ENCODE data around the gene CLCNKB.
"Not testable (repeated sequence)": the region's sequence is repeated elsewhere in the genome, so short reads cannot be mapped to it uniquely, and the experiment has no call there.

CLCNKB gene

GRCh38 chr1:16043521-16043920, at the start of gene CLCNKB:
CLCNKB (plus strand) TSS chr1:16043782; CDS start chr1:16044493, 711 bp downstream.
- no peak for ATAC-seq

GRCh38 chr1:15994081-15994480, 49.5 kb upstream of the CLCNKB start:
- ATAC-seq, result no peak

- peak; percentile 59 to 63 for ATAC-seq
Measured at GRCh38 chr1:15994590-15995351, 48.8 kb upstream of the CLCNKB start.

- ATAC-seq, result no peak
Measured at GRCh38 chr1:15997076-15997585, 46.5 kb upstream of the CLCNKB start.

- no peak for ATAC-seq
Measured at GRCh38 chr1:15997637-15998280, 45.8 kb upstream of the CLCNKB start.

GRCh38 chr1:15998929-15999328, 44.7 kb upstream of the CLCNKB start:
- ATAC-seq, result no peak

- ATAC-seq, result not testable (repeated sequence)
Measured at GRCh38 chr1:16001274-16001673, 42.3 kb upstream of the CLCNKB start.

- no peak for ATAC-seq
Measured at GRCh38 chr1:16005597-16005996, 38.0 kb upstream of the CLCNKB start.

- ATAC-seq, result no peak
Measured at GRCh38 chr1:16006010-16006409, 37.6 kb upstream of the CLCNKB start.

GRCh38 chr1:16006552-16007485, 36.8 kb upstream of the CLCNKB start:
- ATAC-seq, result peak; percentile 38 to 73

- no peak for ATAC-seq
Measured at GRCh38 chr1:16007671-16008341, 35.8 kb upstream of the CLCNKB start.

GRCh38 chr1:16009030-16009460, 34.5 kb upstream of the CLCNKB start:
- peak in 1 of 2 donors; percentile 41 for ATAC-seq

GRCh38 chr1:16009678-16010077, 33.9 kb upstream of the CLCNKB start:
- ATAC-seq, result no peak

GRCh38 chr1:16010837-16011236, 32.7 kb upstream of the CLCNKB start:
- ATAC-seq, result no peak

GRCh38 chr1:16011936-16012589, 31.5 kb upstream of the CLCNKB start:
- ATAC-seq, result no peak

- peak; percentile 26 to 44 for ATAC-seq
Measured at GRCh38 chr1:16012590-16013219, 30.9 kb upstream of the CLCNKB start.

GRCh38 chr1:16013220-16013907, 30.2 kb upstream of the CLCNKB start:
- ATAC-seq, result peak; percentile 64 to 70

- ATAC-seq, result no peak
Measured at GRCh38 chr1:16013908-16014258, 29.7 kb upstream of the CLCNKB start.

GRCh38 chr1:16014509-16015482, 28.8 kb upstream of the CLCNKB start:
- ATAC-seq, result no peak
